Osteoblast (primary cell): ENCODE measurements around the gene PIK3AP1. TPM values are rescaled to one million over a fixed set of nuclear protein-coding genes. Genes with fewer than 3 reads are reported as not detected.

Experiments
- DNase-seq: peaks from one replicate; pipeline ENCODE4 v3.0.0; 2011; ENCODE audit warnings: low spot score, mixed read lengths; ENCODE audit not compliant: insufficient read length; ENCODE audit errors: missing footprints
- H2AFZ ChIP-seq: 2 replicates; pipeline ENCODE4 v1.6.0; 2011; ENCODE audit warnings: mild to moderate bottlenecking, low read length
- H3K27ac ChIP-seq: 2 replicates; pipeline ENCODE4 v1.5.1; 2011; ENCODE audit warnings: mild to moderate bottlenecking, low read depth, low read length, moderate library complexity
- H3K27me3 ChIP-seq: 2 replicates; pipeline ENCODE4 v1.6.0; 2012; ENCODE audit warnings: mild to moderate bottlenecking, control low read depth, inconsistent platforms, low read length, moderate library complexity; ENCODE audit not compliant: insufficient read depth
- H3K36me3 ChIP-seq: 2 replicates; pipeline ENCODE4 v1.5.1; 2011; ENCODE audit warnings: mild to moderate bottlenecking, low read length, control low read depth, moderate library complexity; ENCODE audit not compliant: insufficient read depth
- H3K4me1 ChIP-seq: 2 replicates; pipeline ENCODE4 v1.5.1; 2011; ENCODE audit warnings: mild to moderate bottlenecking, low read length, control low read depth, moderate library complexity; ENCODE audit not compliant: insufficient read depth
- H3K4me2 ChIP-seq: 2 replicates; pipeline ENCODE4 v1.6.0; 2011; ENCODE audit warnings: mild to moderate bottlenecking, low read length; ENCODE audit not compliant: insufficient read depth
- H3K4me3 ChIP-seq: fragments of 200-600 bp; sonication (generic); 3 replicates; pipeline ENCODE4 v1.5.1; 2012; ENCODE audit warnings: mild to moderate bottlenecking, low read length, inconsistent platforms; ENCODE audit not compliant: insufficient read depth
- H3K79me2 ChIP-seq: 2 replicates; pipeline ENCODE4 v1.6.0; 2012; ENCODE audit warnings: mild to moderate bottlenecking, low read length, control low read depth, inconsistent platforms; ENCODE audit not compliant: insufficient read depth
- H3K9me3 ChIP-seq: 2 replicates; pipeline ENCODE4 v1.5.1; 2011; ENCODE audit warnings: low read depth, low read length, control low read depth
- H4K20me1 ChIP-seq: 2 replicates; pipeline ENCODE4 v1.6.0; 2012; ENCODE audit warnings: mild to moderate bottlenecking, low read length, control low read depth; ENCODE audit not compliant: insufficient read depth
- total RNA-seq: library from RNA; depleted of rRNA; stranded (reverse); fragments of >200 nt; gene quantifications from 2 replicates; pipeline ENCODE4 v1.2.3, GENCODE V29; 2012
- TF ChIP-seq, protein P1 (sequence below): IDR thresholded peaks from 2 replicates; pipeline ENCODE4 v1.5.1; 2011; ENCODE audit warnings: mild to moderate bottlenecking, low read depth, low read length, moderate library complexity; ENCODE audit errors: extremely low read depth

The PIK3AP1 gene
- total RNA-seq, 1 donor, result 0.36 TPM

DNA sequence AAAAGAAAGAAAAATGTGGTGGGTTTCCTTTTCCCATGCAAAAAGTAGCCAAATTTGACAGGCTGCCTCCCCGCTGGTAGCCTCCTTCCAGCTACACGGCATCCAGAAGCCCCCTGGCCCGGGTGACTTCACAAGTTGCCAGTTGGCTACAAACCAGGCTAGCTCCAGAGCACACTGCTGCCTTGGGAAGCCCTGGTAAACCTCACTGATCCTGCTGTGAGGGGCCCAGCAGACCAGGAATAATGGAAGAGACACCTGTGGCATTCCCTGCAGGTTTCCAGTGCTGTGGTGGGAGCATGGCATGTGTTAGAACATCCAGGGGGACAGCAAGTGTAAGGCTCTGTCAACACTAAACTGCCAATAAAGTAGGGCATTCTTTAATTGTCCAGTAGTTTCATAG is 77.8 kb downstream of the PIK3AP1 start:
- Histone ChIP-seq H2AFZ (no peak overlapping the region), H3K36me3 (no peaks in the 10 kb centered on the region), H3K4me3 (no peak overlapping the region), H3K79me2 (no peaks in the 10 kb centered on the region), H3K27me3 (peaks cover 3% of the 10 kb centered on the region), H3K27ac (no peak overlapping the region), H3K4me2 (no peak overlapping the region), H3K9me3 (no peaks in the 10 kb centered on the region), H4K20me1 (no peaks in the 10 kb centered on the region), H3K4me1 (no peaks in the 10 kb centered on the region)
- no peak for DNase-seq
- TF ChIP-seq, protein P1, sequence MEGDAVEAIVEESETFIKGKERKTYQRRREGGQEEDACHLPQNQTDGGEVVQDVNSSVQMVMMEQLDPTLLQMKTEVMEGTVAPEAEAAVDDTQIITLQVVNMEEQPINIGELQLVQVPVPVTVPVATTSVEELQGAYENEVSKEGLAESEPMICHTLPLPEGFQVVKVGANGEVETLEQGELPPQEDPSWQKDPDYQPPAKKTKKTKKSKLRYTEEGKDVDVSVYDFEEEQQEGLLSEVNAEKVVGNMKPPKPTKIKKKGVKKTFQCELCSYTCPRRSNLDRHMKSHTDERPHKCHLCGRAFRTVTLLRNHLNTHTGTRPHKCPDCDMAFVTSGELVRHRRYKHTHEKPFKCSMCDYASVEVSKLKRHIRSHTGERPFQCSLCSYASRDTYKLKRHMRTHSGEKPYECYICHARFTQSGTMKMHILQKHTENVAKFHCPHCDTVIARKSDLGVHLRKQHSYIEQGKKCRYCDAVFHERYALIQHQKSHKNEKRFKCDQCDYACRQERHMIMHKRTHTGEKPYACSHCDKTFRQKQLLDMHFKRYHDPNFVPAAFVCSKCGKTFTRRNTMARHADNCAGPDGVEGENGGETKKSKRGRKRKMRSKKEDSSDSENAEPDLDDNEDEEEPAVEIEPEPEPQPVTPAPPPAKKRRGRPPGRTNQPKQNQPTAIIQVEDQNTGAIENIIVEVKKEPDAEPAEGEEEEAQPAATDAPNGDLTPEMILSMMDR, result no peak

DNA sequence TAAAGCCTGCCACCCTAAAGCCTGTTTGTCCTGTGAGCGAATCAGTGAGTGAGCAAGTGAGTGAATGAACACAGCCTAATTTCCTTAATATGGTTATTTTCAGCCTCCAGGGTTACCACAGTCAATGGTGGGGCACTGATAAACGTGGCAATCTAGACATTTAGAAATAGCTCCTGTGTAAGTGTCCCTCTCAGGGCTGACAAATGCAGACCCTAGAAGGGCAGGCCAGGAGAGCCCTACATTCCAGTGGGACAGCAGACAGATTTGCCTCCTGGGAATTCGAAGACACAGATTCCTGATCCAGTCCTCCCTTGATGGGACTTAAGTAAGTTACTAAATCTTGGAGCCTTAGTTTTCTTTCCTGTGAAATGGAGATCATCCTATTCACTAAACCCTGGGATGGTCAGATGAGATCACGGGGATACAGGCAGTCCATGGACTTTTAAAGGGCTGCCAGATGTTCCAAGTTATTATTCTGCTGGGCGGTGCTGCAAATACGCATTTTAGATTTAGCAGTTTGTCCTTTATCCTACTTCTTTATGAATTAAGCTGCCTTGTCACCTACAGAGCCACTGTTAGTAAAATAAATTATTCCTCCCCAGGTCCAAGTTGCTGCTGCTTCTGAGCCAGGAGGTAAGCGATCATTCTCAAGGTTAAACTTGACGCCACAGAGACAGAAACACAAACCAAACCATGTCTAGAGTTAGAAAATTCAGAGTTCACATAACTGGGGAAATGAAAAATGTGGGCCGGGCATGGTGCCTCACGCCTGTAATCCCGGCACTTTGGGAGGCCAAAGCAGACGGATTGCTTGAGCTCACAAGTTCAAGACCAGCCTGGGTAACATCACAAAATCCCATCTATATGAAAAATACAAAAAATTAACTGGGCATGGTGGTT is 78.7 kb downstream of the PIK3AP1 start:
- H3K9me3 ChIP-seq, result no peaks in the 10 kb centered on the region
- H3K27ac ChIP-seq, result no peak overlapping the region
- TF ChIP-seq, protein P1, result no peak
- no peaks in the 10 kb centered on the region for H3K36me3 ChIP-seq
- H3K4me3 ChIP-seq, result no peak overlapping the region
- DNase-seq, result no peak
- no peaks in the 10 kb centered on the region for H3K4me1 ChIP-seq
- no peaks in the 10 kb centered on the region for H3K79me2 ChIP-seq
- no peak overlapping the region for H3K4me2 ChIP-seq
- no peak overlapping the region for H2AFZ ChIP-seq
- H4K20me1 ChIP-seq, result no peaks in the 10 kb centered on the region
- H3K27me3 ChIP-seq, result peaks cover 3% of the 10 kb centered on the region

DNA sequence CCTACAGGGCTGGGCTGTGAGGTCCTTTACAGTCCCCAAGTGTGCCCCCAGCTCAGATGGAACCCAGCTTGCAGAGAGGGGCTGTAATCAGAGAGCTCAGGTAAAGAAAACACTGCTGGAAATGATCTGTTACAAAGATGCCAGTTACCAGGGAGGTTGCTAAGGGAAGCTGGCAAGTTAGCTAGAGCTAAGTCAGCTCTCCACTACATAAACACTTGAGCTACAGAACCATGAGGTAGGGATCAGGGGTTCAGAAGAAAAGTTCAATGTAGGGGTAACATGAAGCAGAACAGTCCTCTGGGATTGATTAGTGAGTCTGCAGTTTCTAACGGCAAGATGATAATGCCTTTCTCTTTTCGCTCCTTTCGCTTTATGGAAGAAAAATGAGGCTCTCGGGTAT is 80.4 kb downstream of the PIK3AP1 start:
- no peak overlapping the region for H2AFZ ChIP-seq
- H3K4me2 ChIP-seq, result no peak overlapping the region
- H3K4me1 ChIP-seq, result no peaks in the 10 kb centered on the region
- H3K27ac ChIP-seq, result no peak overlapping the region
- H4K20me1 ChIP-seq, result no peaks in the 10 kb centered on the region
- H3K27me3 ChIP-seq, result peaks cover 3% of the 10 kb centered on the region
- H3K9me3 ChIP-seq, result no peaks in the 10 kb centered on the region
- no peaks in the 10 kb centered on the region for H3K36me3 ChIP-seq
- TF ChIP-seq, protein P1, result no peak
- H3K4me3 ChIP-seq, result no peak overlapping the region
- H3K79me2 ChIP-seq, result no peaks in the 10 kb centered on the region
- no peak for DNase-seq

DNA sequence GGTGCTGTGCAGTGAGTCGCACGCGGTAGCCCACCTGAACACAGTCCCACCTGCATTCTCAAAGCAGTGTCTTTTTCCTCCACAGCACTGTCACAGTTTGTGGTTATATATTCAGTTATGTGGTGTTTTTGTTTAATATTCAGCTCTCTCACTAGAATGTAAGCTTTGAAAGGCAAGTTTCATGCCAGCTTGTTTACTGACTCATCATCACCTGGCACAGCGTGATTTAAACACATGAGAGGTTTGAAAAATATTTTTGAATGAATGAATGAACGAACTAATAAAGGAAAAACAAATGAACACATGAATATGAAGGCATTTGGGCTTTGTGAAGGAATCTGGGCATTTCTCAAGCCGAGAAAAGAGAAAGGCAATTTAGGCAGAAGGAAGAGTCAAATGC is 81.6 kb downstream of the PIK3AP1 start:
- Histone ChIP-seq H3K27ac (no peak overlapping the region), H3K4me1 (no peaks in the 10 kb centered on the region), H3K27me3 (peaks cover 3% of the 10 kb centered on the region), H3K36me3 (no peaks in the 10 kb centered on the region), H3K4me2 (no peak overlapping the region), H3K79me2 (no peaks in the 10 kb centered on the region), H3K4me3 (no peak overlapping the region), H2AFZ (no peak overlapping the region), H4K20me1 (no peaks in the 10 kb centered on the region), H3K9me3 (no peaks in the 10 kb centered on the region)
- DNase-seq, result no peak
- TF ChIP-seq, protein P1, result no peak
